WTC11 (cell line): ENCODE data around the gene PLEKHG7.

Source experiments
- ATF2 ChIP-seq: sonication (generic); formaldehyde crosslinking; IDR thresholded peaks from 2 replicates; pipeline ENCODE4 v1.8.1; 2022; ENCODE audit warnings: low read depth, missing genetic modification reagents, borderline replicate concordance
- CTCF ChIP-seq: fragments of 200-600 bp; IDR thresholded peaks from 2 replicates; pipeline ENCODE4 v1.8.0; 2022; ENCODE audit warnings: antibody characterized with exemption
- E2F1 ChIP-seq: sonication (generic); formaldehyde crosslinking; IDR thresholded peaks from 2 replicates; pipeline ENCODE4 v1.8.0; 2022; ENCODE audit warnings: mild to moderate bottlenecking, missing genetic modification reagents
- GRHL2 ChIP-seq: fragments of 250-450 bp; sonication (Bioruptor Pico); IDR thresholded peaks from 2 replicates; pipeline ENCODE4 v1.8.0; 2022; ENCODE audit warnings: mild to moderate bottlenecking, moderate library complexity; ENCODE audit not compliant: insufficient replicate concordance, severe bottlenecking
- JUN ChIP-seq: sonication (generic); formaldehyde crosslinking; IDR thresholded peaks from 2 replicates; pipeline ENCODE4 v1.8.0; 2023; ENCODE audit warnings: mild to moderate bottlenecking, missing genetic modification reagents
- MAX ChIP-seq: sonication (generic); formaldehyde crosslinking; IDR thresholded peaks from 2 replicates; pipeline ENCODE4 v1.8.0; 2022; ENCODE audit warnings: mild to moderate bottlenecking, missing genetic modification reagents
- ZBTB43 ChIP-seq: sonication (generic); formaldehyde crosslinking; IDR thresholded peaks from 2 replicates; pipeline ENCODE4 v1.8.1; 2023; ENCODE audit warnings: mild to moderate bottlenecking, missing genetic modification reagents

GRCh38 chr12:92802906-92803305 lies 100.1 kb downstream of the PLEKHG7 start:
- TF ChIP-seq CTCF, result no peak
- TF ChIP-seq ATF2 (CRISPR knock-in tag), result no peak
- no peak for TF ChIP-seq JUN (CRISPR knock-in tag)
- TF ChIP-seq ZBTB43 (CRISPR knock-in tag), result no peak
- TF ChIP-seq E2F1, result no peak
- TF ChIP-seq MAX (CRISPR knock-in tag), result no peak
- TF ChIP-seq GRHL2 (CRISPR knock-in tag), result no peak
